ENCODE measurements around the gene FHOD3. TPM values are rescaled to one million over a fixed set of nuclear protein-coding genes. Genes with fewer than 3 reads are reported as not detected.

FHOD3 gene
- total and polyA plus RNA-seq, 2 of the 4 experiments (the other 2 are of a cell fraction): 14.6 to 16.0 TPM

DNA sequence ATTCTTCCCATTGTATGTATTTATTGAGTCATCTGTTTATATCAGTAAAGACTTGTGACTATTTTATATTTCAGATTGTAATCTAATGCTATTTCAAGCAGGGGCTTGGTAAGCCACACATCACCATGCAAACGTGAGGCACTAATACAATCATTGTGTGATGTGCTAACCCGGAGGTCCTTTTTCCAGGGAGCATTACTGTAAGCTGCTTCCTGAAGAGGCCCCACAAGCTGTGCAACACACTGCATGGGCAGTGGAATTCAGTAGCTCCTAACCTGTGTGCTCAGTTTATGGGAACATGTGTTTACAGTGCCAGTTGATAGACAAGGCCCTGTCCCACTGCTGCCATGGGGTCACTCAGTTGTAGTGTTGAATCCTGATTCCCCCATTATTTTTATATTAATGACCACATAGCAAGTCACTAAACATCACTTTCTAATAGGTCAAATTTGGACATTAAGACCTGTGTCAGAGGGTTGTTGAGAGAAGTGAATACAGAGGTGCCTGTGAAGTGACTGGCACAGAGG is 162.9 kb downstream of the FHOD3 start:
- H2AK5ac ChIP-seq (ENCODE audit: low read depth, low read length): no peak overlapping the region
- no peak overlapping the region for H2BK15ac ChIP-seq (ENCODE audit: low read depth, low read length)
- H3K18ac ChIP-seq (ENCODE audit: low read depth, low read length): no peak overlapping the region
- WGBS, 2 experiments (ENCODE audit: extremely low coverage in 2 of 2, insufficient read length in 1 of 2): no CpG with 5 or more reads among the region's 2 CpGs
- peaks cover 13% of the 10 kb centered on the region; the same call in 1 of the 2 replicates for H3K9me1 ChIP-seq (ENCODE audit: insufficient read depth, low read length)
- no peak overlapping the region for H2BK5ac ChIP-seq (ENCODE audit: low read depth, low read length, poor library complexity, severe bottlenecking)
- H3K14ac ChIP-seq (replicated peaks; ENCODE audit: low read depth, low read length): no peak overlapping the region
- H2BK120ac ChIP-seq (ENCODE audit: low read depth, low read length): no peak overlapping the region
- H2BK20ac ChIP-seq (ENCODE audit: low read depth, low read length): no peak overlapping the region
- dilution Hi-C loops (cut with HindIII; ENCODE audit: low sequenced_read_pairs, unreplicated experiment) (no loop called here), intact Hi-C loops (cut with micrococcal nuclease) (no loop called here), in situ Hi-C loops (cut with MboI; ENCODE audit: low sequenced_read_pairs) (no loop called here)
- no peak overlapping the region for H4K5ac ChIP-seq (ENCODE audit: low read depth, low read length)
- no peaks in the 10 kb centered on the region for H3K36me3 ChIP-seq (ENCODE audit: control insufficient read depth, insufficient read depth, low read length)
- 0 out of 2 replicates have a peak, but pooled peaks cover 6% of the 10 kb centered on the region for H4K20me1 ChIP-seq (ENCODE audit: insufficient read depth, low read length)
- H3K4me1 ChIP-seq (ENCODE audit: control insufficient read depth, insufficient read depth, low read length): peaks cover 11% of the 10 kb centered on the region
- H3K56ac ChIP-seq (ENCODE audit: extremely low read depth, insufficient read depth, low read length): no peak overlapping the region
- DNase-seq (peak; percentile 19), ATAC-seq (ENCODE audit: low read depth) (peak; percentile 40; the same call in 1 of the 2 replicates)
- no peaks in the 10 kb centered on the region for H3K9me3 ChIP-seq (ENCODE audit: control insufficient read depth, insufficient read depth, low read length)
- no peak overlapping the region for H3K23ac ChIP-seq (ENCODE audit: low read depth, low read length)
- H3K27me3 ChIP-seq (ENCODE audit: control insufficient read depth, insufficient read depth, low read length): no peaks in the 10 kb centered on the region; the same call in none of the 2 replicates
- no TSS peak for BruUV-seq (replicated peaks)
- H2AK9ac ChIP-seq (replicated peaks; ENCODE audit: low read depth, low read length, poor library complexity): no peak overlapping the region
- no peak overlapping the region for H3K4me2 ChIP-seq (ENCODE audit: low read depth, low read length)
- no peak overlapping the region for H3K4ac ChIP-seq (ENCODE audit: low read depth, low read length)
- TF ChIP-seq, protein P1, sequence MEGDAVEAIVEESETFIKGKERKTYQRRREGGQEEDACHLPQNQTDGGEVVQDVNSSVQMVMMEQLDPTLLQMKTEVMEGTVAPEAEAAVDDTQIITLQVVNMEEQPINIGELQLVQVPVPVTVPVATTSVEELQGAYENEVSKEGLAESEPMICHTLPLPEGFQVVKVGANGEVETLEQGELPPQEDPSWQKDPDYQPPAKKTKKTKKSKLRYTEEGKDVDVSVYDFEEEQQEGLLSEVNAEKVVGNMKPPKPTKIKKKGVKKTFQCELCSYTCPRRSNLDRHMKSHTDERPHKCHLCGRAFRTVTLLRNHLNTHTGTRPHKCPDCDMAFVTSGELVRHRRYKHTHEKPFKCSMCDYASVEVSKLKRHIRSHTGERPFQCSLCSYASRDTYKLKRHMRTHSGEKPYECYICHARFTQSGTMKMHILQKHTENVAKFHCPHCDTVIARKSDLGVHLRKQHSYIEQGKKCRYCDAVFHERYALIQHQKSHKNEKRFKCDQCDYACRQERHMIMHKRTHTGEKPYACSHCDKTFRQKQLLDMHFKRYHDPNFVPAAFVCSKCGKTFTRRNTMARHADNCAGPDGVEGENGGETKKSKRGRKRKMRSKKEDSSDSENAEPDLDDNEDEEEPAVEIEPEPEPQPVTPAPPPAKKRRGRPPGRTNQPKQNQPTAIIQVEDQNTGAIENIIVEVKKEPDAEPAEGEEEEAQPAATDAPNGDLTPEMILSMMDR (conservative IDR thresholded peaks at IDR 0.05; ENCODE audit: low read depth, low read length): no peak
- TF ChIP-seq CHD1 (IDR thresholded peaks at IDR 0.05; ENCODE audit: low read depth, low read length): no peak
- TF ChIP-seq RAD21 (IDR thresholded peaks at IDR 0.05; ENCODE audit: low read length): no peak
- peak; percentile 37; the same call in 1 of the 2 replicates for TF ChIP-seq BHLHE40 (IDR thresholded peaks at IDR 0.05; ENCODE audit: low read depth, low read length)
- no peak overlapping the region for H3K27ac ChIP-seq (ENCODE audit: insufficient read depth, low read length)
- no peak overlapping the region for H3K4me3 ChIP-seq (ENCODE audit: insufficient read depth, low read depth, low read length)
- ChIA-PET CTCF (no interaction called here), POLR2A (ENCODE audit: unreplicated experiment) (interaction anchor here (0.9 kb wide), 1 partner anchor 11 kb away, joined by 3 read pairs; no protein-coding TSS in a partner anchor)
- H3K9ac ChIP-seq (ENCODE audit: low read depth, low read length): no peak overlapping the region
- H2AFZ ChIP-seq (replicated peaks; ENCODE audit: low read length, poor library complexity): no peak overlapping the region
- H4K91ac ChIP-seq (ENCODE audit: insufficient read depth, low read depth, low read length): no peak overlapping the region
- H3K79me1 ChIP-seq (ENCODE audit: low read depth in 1 of 2, low read length in 2 of 2): 0 out of 4 replicates have a peak, but pooled peaks cover 0 to 8% of the 10 kb centered on the region in 2 experiments
- H4K8ac ChIP-seq (ENCODE audit: low read depth in 2 of 2, low read length in 2 of 2): no peak overlapping the region

Measured in IMR-90 (cell line).